ENCODE results near the gene ZIC5.

ZIC5 gene

DNA sequence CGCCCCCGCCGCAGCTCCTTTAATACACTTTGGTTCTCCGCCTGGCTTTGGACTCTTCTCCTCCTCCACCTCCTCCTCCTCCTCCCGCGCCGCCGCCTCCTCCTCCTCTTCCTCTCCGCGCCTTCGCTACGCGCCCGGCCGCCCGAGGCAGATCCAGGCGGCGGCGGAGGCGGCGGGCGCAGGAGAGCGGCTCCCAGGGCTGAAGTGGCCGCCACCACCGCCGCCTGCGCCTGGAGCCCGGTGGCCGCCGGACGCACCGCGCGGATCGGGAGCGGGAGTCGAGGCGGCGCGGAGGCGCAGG, 10.1 kb upstream of the ZIC5 start, which contains the start of gene ZIC2:
ZIC2 (plus strand) TSS at position 50 of the 301 bp plus-strand sequence. CDS start 281 bp downstream, outside the sequence.
- TF ChIP-seq YY1 (IDR thresholded peaks at IDR 0.05; ENCODE audit: insufficient read depth, insufficient read length) (no peak), ZNF274 (IDR thresholded peaks at IDR 0.05; ENCODE audit: low read depth, low read length) (no peak), SUZ12 (IDR thresholded peaks at IDR 0.05; ENCODE audit: extremely low read depth, insufficient read depth, insufficient read length) (no peak)
- Histone ChIP-seq H3K9ac (ENCODE audit: insufficient read length, low read depth) (peak within 1 kb of the TSS; percentile 83), H3K4me3 (ENCODE audit: insufficient read length, low read depth) (peak within 1 kb of the TSS; percentile 79), H3K9me3 (ENCODE audit: insufficient read depth, low read length) (no peaks in the 10 kb centered on the region), H3K36me3 (ENCODE audit: insufficient read depth, insufficient read length, low read length) (no peaks in the 10 kb centered on the region), H3K27me3 (ENCODE audit: insufficient read depth, insufficient read length) (peaks cover 60% of the 10 kb centered on the region), H3K4me1 (ENCODE audit: insufficient read depth, insufficient read length) (no peaks in the 10 kb centered on the region)
- DNase-seq (ENCODE audit: low read depth, low spot score) = no peak

DNA sequence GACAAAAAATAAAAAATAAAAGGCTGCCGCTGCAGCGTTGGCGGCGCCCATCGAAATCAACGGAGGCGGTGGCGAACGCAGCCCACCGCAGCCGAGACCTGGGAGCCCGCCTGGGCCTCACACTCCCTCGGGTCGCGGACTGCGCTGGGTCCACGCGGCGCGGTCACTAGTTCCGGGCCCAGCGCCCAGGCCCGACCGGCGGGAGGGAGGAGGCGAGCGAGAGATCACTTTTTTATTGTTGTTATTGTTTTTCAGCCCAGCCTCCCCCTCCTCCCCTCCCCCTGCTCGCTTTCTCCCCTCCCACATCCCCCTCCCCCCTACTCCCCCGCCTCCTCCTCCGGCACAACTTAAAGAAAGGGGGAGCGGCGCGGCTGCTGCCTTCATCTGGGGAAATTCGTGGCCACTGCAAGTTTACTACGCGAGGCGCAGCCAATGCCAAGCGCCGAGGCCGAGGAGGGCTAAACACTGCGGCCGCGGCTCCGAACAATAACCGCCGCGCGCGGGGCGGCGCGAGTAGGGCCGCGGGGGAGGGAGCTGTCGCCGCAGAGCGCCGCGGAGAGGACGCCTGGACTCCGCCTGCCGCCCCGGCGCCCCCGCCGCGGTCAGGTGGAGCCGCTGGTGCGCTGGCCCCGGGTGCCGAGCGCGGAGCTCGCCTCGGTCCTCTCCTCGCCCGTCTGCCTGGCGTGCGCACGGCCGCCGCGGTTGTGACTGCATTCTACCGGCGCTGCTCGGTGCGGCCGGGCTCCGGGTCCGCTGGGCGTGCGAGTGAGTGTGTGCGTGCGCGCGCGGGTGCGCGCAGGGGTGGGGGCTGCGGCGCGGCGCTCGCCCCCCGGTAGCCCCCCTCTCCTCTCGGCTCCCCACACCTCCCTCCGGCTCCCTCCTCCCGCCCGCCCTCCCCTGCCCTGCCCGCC, 9.5 kb upstream of the ZIC5 start:
- TF ChIP-seq ZNF274 (IDR thresholded peaks at IDR 0.05; ENCODE audit: low read depth, low read length) = no peak
- no peak for TF ChIP-seq SUZ12 (IDR thresholded peaks at IDR 0.05; ENCODE audit: extremely low read depth, insufficient read depth, insufficient read length)
- TF ChIP-seq YY1 (IDR thresholded peaks at IDR 0.05; ENCODE audit: insufficient read depth, insufficient read length) = no peak
- Histone ChIP-seq H3K4me3 (ENCODE audit: insufficient read length, low read depth) (peak overlapping the region; percentile 62), H3K9me3 (ENCODE audit: insufficient read depth, low read length) (no peaks in the 10 kb centered on the region), H3K9ac (ENCODE audit: insufficient read length, low read depth) (peak overlapping the region; percentile 83), H3K4me1 (ENCODE audit: insufficient read depth, insufficient read length) (no peaks in the 10 kb centered on the region), H3K36me3 (ENCODE audit: insufficient read depth, insufficient read length, low read length) (no peaks in the 10 kb centered on the region), H3K27me3 (ENCODE audit: insufficient read depth, insufficient read length) (peaks cover 61% of the 10 kb centered on the region)
- DNase-seq (ENCODE audit: low read depth, low spot score) = no peak

- Histone ChIP-seq H3K9me3 (ENCODE audit: insufficient read depth, low read length) (no peaks in the 10 kb centered on the region), H3K4me3 (ENCODE audit: insufficient read length, low read depth) (peak overlapping the region; percentile 55), H3K4me1 (ENCODE audit: insufficient read depth, insufficient read length) (no peaks in the 10 kb centered on the region), H3K27me3 (ENCODE audit: insufficient read depth, insufficient read length) (peaks cover 65% of the 10 kb centered on the region), H3K9ac (ENCODE audit: insufficient read length, low read depth) (peak overlapping the region; percentile 72), H3K36me3 (ENCODE audit: insufficient read depth, insufficient read length, low read length) (no peaks in the 10 kb centered on the region)
- DNase-seq (ENCODE audit: low read depth, low spot score) = no peak
- no peak for TF ChIP-seq YY1 (IDR thresholded peaks at IDR 0.05; ENCODE audit: insufficient read depth, insufficient read length)
- TF ChIP-seq ZNF274 (IDR thresholded peaks at IDR 0.05; ENCODE audit: low read depth, low read length) = no peak
Observed at GRCh38 chr13:99980201-99980823, 8.7 kb upstream of the ZIC5 start.

DNA sequence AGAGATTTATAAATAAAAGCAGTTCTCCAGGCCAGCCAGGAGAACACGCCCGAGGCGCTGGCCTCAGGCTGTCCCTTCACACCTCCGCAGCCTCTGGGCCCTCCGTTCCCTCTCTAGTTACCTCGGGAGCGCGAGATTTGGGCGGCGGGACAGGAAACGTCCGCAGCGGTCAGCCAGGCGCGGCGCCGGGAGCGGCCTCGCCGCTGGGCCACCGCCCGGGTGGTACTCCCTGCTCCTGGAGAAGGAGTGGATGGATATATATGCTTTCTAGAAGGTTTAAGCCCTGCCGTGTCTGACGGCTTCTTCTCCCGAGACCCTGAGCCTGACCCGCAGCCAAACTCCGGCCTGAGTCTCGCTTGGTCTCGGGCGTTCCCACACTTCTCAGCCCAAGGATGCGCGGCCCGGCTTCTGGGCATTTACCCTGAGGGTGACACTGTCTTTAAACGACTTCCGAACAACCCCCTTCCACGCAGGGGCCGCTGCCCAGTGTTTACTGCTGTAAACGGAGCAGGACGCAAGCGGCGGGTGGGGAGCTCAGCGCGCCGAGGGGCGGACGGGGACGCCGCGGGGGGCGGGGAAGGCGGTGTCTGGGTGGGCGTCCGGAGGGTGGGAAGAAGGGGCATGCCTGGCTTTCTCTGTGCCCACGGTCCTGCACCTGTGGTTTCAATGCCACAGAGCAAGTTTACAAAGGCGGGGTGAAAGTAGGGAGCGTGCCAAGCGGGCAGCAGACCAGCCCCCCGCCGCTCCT, 8.1 kb upstream of the ZIC5 start:
- Histone ChIP-seq H3K9ac (ENCODE audit: insufficient read length, low read depth) (peak overlapping the region; percentile 72), H3K4me1 (ENCODE audit: insufficient read depth, insufficient read length) (no peaks in the 10 kb centered on the region), H3K27me3 (ENCODE audit: insufficient read depth, insufficient read length) (peaks cover 70% of the 10 kb centered on the region), H3K9me3 (ENCODE audit: insufficient read depth, low read length) (no peaks in the 10 kb centered on the region), H3K4me3 (ENCODE audit: insufficient read length, low read depth) (peak overlapping the region; percentile 51), H3K36me3 (ENCODE audit: insufficient read depth, insufficient read length, low read length) (no peaks in the 10 kb centered on the region)
- no peak for DNase-seq (ENCODE audit: low read depth, low spot score)
- TF ChIP-seq SUZ12 (IDR thresholded peaks at IDR 0.05; ENCODE audit: extremely low read depth, insufficient read depth, insufficient read length) = no peak
- no peak for TF ChIP-seq ZNF274 (IDR thresholded peaks at IDR 0.05; ENCODE audit: low read depth, low read length)
- TF ChIP-seq YY1 (IDR thresholded peaks at IDR 0.05; ENCODE audit: insufficient read depth, insufficient read length) = no peak

- H3K9ac ChIP-seq (ENCODE audit: insufficient read length, low read depth) = peak overlapping the region; percentile 36
- no peak overlapping the region for H3K4me3 ChIP-seq (ENCODE audit: insufficient read length, low read depth)
- H3K36me3 ChIP-seq (ENCODE audit: insufficient read depth, insufficient read length, low read length) = no peaks in the 10 kb centered on the region
- no peaks in the 10 kb centered on the region for H3K4me1 ChIP-seq (ENCODE audit: insufficient read depth, insufficient read length)
- peaks cover 69% of the 10 kb centered on the region for H3K27me3 ChIP-seq (ENCODE audit: insufficient read depth, insufficient read length)
- TF ChIP-seq YY1 (IDR thresholded peaks at IDR 0.05; ENCODE audit: insufficient read depth, insufficient read length) (no peak), ZNF274 (IDR thresholded peaks at IDR 0.05; ENCODE audit: low read depth, low read length) (no peak), SUZ12 (IDR thresholded peaks at IDR 0.05; ENCODE audit: extremely low read depth, insufficient read depth, insufficient read length) (no peak)
- H3K9me3 ChIP-seq (ENCODE audit: insufficient read depth, low read length) = no peaks in the 10 kb centered on the region
- no peak for DNase-seq (ENCODE audit: low read depth, low spot score)
Observed at GRCh38 chr13:99978799-99979452, 7.4 kb upstream of the ZIC5 start.

DNA sequence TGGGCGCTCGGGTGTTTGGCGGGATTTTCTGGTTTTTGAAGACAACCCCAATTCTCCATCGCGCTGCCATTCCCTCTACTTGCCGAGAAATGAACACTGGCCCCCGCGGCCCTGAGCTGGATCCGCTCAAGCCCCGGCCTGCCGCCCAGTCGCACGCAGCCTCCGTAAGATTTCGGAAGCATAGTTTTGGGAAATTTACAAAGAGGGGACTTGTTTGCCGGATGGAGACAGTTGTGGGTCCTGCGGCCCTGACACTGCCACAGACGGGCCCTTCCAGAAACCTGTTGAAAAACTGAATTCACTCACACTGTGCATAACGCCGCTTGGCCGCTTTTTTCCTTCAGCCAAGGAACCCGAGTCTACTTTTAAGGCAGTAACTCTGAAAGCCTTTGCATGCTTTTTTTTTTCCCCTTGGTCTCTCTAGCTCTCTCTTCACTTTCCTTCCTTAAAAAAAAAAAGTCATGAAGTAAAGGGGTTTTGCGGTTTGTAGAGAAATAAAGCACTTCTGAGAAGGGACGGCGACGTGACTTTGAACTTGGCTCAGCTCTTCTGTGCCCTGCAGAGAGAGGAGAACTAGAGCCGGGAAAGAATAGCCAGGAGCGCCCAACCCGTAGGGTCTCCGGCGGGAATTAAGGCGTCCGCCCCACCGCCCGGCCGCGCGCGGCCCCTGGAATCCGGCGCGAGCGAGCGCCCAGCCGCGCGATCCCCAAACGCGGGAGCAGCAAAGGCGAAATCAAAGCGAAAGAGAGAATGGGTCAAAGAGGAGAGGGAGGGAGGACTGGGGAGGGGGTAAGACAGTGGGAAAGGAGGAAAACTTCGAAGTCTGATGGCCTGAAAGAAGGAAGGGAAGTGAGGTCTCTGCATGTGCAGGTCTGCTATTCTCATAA, 6.6 kb upstream of the ZIC5 start:
- H3K27me3 ChIP-seq (ENCODE audit: insufficient read depth, insufficient read length) = peaks cover 69% of the 10 kb centered on the region
- TF ChIP-seq YY1 (IDR thresholded peaks at IDR 0.05; ENCODE audit: insufficient read depth, insufficient read length) = no peak
- no peak for TF ChIP-seq SUZ12 (IDR thresholded peaks at IDR 0.05; ENCODE audit: extremely low read depth, insufficient read depth, insufficient read length)
- no peak for TF ChIP-seq ZNF274 (IDR thresholded peaks at IDR 0.05; ENCODE audit: low read depth, low read length)
- H3K4me1 ChIP-seq (ENCODE audit: insufficient read depth, insufficient read length) = no peaks in the 10 kb centered on the region
- H3K36me3 ChIP-seq (ENCODE audit: insufficient read depth, insufficient read length, low read length) = no peaks in the 10 kb centered on the region
- H3K9me3 ChIP-seq (ENCODE audit: insufficient read depth, low read length) = no peaks in the 10 kb centered on the region
- H3K9ac ChIP-seq (ENCODE audit: insufficient read length, low read depth) = peak overlapping the region; percentile 36
- DNase-seq (ENCODE audit: low read depth, low spot score) = no peak
- no peak overlapping the region for H3K4me3 ChIP-seq (ENCODE audit: insufficient read length, low read depth)
